Spleen (tissue), 7 donors: ENCODE measurements around the gene HMHB1.

Experiments used
- POLR2AphosphoS5 ChIP-seq, 3 donors: sonication (generic); formaldehyde crosslinking; IDR thresholded peaks; one replicate each; pipeline ENCODE4 v1.5.1; 2017; ENCODE audit warnings: antibody characterized with exemption in 3 of 3
- TF ChIP-seq, protein P1 (sequence below), 11 experiments: fragments of 200-600 bp in 7 of 11; fragments of 450-650 bp in 4 of 11; sonication (generic) in 4 of 11; IDR thresholded peaks in 8 of 11; conservative IDR thresholded peaks in 3 of 11; 1 replicate in 7 of 11; 2 replicates in 4 of 11; pipeline versions ENCODE4 v1.4.0 to v1.8.0; 2016 to 2021; ENCODE audit warnings: antibody characterized with exemption in 11 of 11, inconsistent platforms in 4 of 11, mild to moderate bottlenecking in 1 of 11
- donor health status: DM: no; HTN: no; CAD: no; lungs with moderate emphysema.
- donor health status: DM: no; HTN: no; CAD: no.
- donor health status: DM: no; HTN: no; CAD: no.

DNA sequence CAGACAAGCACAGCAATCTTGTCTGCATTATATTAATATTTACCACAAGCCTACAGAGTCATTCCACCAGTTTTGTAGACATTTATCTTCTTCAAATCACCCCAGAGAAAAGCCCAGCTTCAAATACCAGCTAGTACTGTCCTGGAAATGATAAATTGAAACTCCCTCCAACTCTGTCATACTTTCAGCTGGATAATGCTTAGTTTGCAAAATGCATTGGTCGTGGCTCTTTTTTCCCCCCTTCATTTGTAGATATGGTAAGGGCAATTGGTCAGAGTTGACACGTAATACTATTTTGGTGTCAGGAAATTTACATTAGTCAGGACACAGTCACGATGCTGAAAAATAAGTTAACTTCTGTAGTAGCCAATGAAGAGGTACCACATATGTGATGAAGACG is 21.2 kb downstream of the HMHB1 start:
- TF ChIP-seq POLR2AphosphoS5 (IDR thresholded peaks at IDR 0.05) = no peak
- TF ChIP-seq, protein P1, sequence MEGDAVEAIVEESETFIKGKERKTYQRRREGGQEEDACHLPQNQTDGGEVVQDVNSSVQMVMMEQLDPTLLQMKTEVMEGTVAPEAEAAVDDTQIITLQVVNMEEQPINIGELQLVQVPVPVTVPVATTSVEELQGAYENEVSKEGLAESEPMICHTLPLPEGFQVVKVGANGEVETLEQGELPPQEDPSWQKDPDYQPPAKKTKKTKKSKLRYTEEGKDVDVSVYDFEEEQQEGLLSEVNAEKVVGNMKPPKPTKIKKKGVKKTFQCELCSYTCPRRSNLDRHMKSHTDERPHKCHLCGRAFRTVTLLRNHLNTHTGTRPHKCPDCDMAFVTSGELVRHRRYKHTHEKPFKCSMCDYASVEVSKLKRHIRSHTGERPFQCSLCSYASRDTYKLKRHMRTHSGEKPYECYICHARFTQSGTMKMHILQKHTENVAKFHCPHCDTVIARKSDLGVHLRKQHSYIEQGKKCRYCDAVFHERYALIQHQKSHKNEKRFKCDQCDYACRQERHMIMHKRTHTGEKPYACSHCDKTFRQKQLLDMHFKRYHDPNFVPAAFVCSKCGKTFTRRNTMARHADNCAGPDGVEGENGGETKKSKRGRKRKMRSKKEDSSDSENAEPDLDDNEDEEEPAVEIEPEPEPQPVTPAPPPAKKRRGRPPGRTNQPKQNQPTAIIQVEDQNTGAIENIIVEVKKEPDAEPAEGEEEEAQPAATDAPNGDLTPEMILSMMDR (IDR thresholded peaks at IDR 0.05 in 8 of 11, conservative IDR thresholded peaks at IDR 0.05 in 3 of 11) = no peak
